Caco-2 (cell line): ENCODE data around the gene TAF1B. TPM values are rescaled to one million over a fixed set of nuclear protein-coding genes. Genes with fewer than 3 reads are reported as not detected.

Experiments
- BruUV-seq: library from RNA; stranded (reverse); fragments of 400-500 nt; replicated peaks from 2 replicates; lab custom pipeline; 2021; lab: Mats Ljungman, UMichigan
- CTCF ChIA-PET: fragments of 300-600 bp; sonication (Branson Sonifier 250); formaldehyde crosslinking; loops from one replicate; lab custom pipeline; 2022; ENCODE audit warnings: antibody characterized with exemption; lab: Charles Lee
- POLR2A ChIA-PET: fragments of 300-600 bp; sonication (Branson Sonifier 250); formaldehyde crosslinking; loops from one replicate; lab custom pipeline; 2022; ENCODE audit warnings: antibody characterized with exemption; lab: Charles Lee
- DNase-seq, 2 experiments: peaks; one replicate each; pipeline versions ENCODE4 v3.0.0 to v3.0.0-alpha.2; 2020 to 2022
- H3K27me3 ChIP-seq: replicated peaks from 2 replicates; pipeline ENCODE4 v1.6.0; 2011; ENCODE audit warnings: low read length; ENCODE audit not compliant: control insufficient read depth, insufficient read depth
- H3K36me3 ChIP-seq: 2 replicates; pipeline ENCODE4 v1.5.1; 2011; ENCODE audit warnings: low read length; ENCODE audit not compliant: control insufficient read depth, insufficient read depth
- H3K4me1 ChIP-seq: fragments of 250-450 bp; sonication (Bioruptor Pico); 2 replicates; pipeline ENCODE4 v1.5.1; 2020; ENCODE audit warnings: mild to moderate bottlenecking
- H3K4me3 ChIP-seq: 2 replicates; pipeline ENCODE4 v1.5.1; 2011; ENCODE audit warnings: low read depth, mild to moderate bottlenecking, control low read depth, low read length
- H3K9me3 ChIP-seq: fragments of 250-450 bp; sonication (Bioruptor Pico); 2 replicates; pipeline ENCODE4 v1.5.1; 2020; ENCODE audit warnings: mild to moderate bottlenecking, moderate library complexity
- H3K27ac Mint-ChIP-seq: one replicate; pipeline ENCODE4 v1.8.0; 2022; ENCODE audit warnings: mixed read lengths; ENCODE audit not compliant: unreplicated experiment
- H3K27me3 Mint-ChIP-seq: one replicate; pipeline ENCODE4 v1.8.0; 2022; ENCODE audit warnings: mixed read lengths; ENCODE audit not compliant: insufficient read depth, unreplicated experiment
- H3K36me3 Mint-ChIP-seq: one replicate; pipeline ENCODE4 v1.8.0; 2022; ENCODE audit warnings: mild to moderate bottlenecking, mixed read lengths; ENCODE audit not compliant: insufficient read depth, unreplicated experiment
- H3K4me1 Mint-ChIP-seq: one replicate; pipeline ENCODE4 v1.8.0; 2022; ENCODE audit warnings: low read depth, mixed read lengths; ENCODE audit not compliant: unreplicated experiment
- H3K4me3 Mint-ChIP-seq: one replicate; pipeline ENCODE4 v1.8.0; 2022; ENCODE audit warnings: mild to moderate bottlenecking, moderate library complexity, mixed read lengths; ENCODE audit not compliant: unreplicated experiment
- H3K9me3 Mint-ChIP-seq: one replicate; pipeline ENCODE4 v1.8.0; 2022; ENCODE audit warnings: mixed read lengths; ENCODE audit not compliant: unreplicated experiment
- CTCF ChIP-seq, 2 experiments: fragments of 200-600 bp in 1 of 2; IDR thresholded peaks; 1 replicate in 1 of 2; 2 replicates in 1 of 2; pipeline versions ENCODE4 v1.5.1 to v1.8.0; 2011 to 2022; ENCODE audit warnings: antibody characterized with exemption in 1 of 2, control low read depth in 1 of 2, inconsistent platforms in 1 of 2, low read depth in 1 of 2, low read length in 1 of 2, mild to moderate bottlenecking in 1 of 2, moderate library complexity in 1 of 2; ENCODE audit not compliant: insufficient read depth in 1 of 2, severe bottlenecking in 1 of 2, unreplicated experiment in 1 of 2
- intact Hi-C: fragments of 100-400 bp; cut with micrococcal nuclease; formaldehyde crosslinking; loops from one replicate; pipeline ENCODE4 v1.10.0; 2022; ENCODE audit not compliant: unreplicated experiment
- total RNA-seq: library from RNA; stranded (reverse); gene quantifications from 2 replicates; pipeline ENCODE4 v1.2.3, GENCODE V29; 2022

TAF1B gene
- total RNA-seq, 1 experiment from 2014 or later, result 24.8 TPM

DNA sequence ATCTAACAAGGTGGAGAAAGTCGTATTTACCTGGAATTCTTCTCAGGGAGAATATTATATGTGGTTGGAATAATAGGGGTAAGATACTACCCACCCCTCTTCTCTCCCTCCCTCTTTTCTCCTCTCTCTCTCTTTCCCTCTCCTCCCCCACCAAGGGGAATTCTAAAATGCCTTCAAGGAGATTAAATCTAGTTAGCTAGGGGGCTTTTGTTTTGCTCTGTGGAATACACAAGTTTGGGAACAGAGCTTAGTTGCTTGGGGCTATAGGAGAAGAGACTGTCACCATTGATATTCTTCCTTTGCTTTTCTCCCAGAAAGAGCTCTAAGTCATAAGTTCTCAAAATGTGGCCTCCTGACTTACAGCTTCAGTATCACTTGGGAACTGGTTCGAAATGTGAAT, 34.5 kb downstream of the TAF1B start:
- H3K27me3 Mint-ChIP-seq, result no peaks in the 10 kb centered on the region
- POLR2A ChIA-PET, result no interaction called here
- no peaks in the 10 kb centered on the region for H3K36me3 ChIP-seq
- H3K9me3 Mint-ChIP-seq, result no peaks in the 10 kb centered on the region
- BruUV-seq, result no TSS peak
- no peak overlapping the region for H3K4me3 Mint-ChIP-seq
- H3K4me1 Mint-ChIP-seq, result no peaks in the 10 kb centered on the region
- no peak overlapping the region for H3K4me3 ChIP-seq
- intact Hi-C loops, result no loop called here
- no peaks in the 10 kb centered on the region for H3K9me3 ChIP-seq
- H3K36me3 Mint-ChIP-seq, result peaks cover 32% of the 10 kb centered on the region
- no peak overlapping the region for H3K27ac Mint-ChIP-seq
- no peaks in the 10 kb centered on the region for H3K4me1 ChIP-seq
- H3K27me3 ChIP-seq, result no peaks in the 10 kb centered on the region
- no peak for DNase-seq
- TF ChIP-seq CTCF (IDR thresholded peaks at IDR 0.05; ENCODE audit: insufficient read depth in 1 of 2, low read depth in 1 of 2, low read length in 1 of 2, severe bottlenecking in 1 of 2, unreplicated experiment in 1 of 2), result no peak
- CTCF ChIA-PET, result no interaction called here

DNA sequence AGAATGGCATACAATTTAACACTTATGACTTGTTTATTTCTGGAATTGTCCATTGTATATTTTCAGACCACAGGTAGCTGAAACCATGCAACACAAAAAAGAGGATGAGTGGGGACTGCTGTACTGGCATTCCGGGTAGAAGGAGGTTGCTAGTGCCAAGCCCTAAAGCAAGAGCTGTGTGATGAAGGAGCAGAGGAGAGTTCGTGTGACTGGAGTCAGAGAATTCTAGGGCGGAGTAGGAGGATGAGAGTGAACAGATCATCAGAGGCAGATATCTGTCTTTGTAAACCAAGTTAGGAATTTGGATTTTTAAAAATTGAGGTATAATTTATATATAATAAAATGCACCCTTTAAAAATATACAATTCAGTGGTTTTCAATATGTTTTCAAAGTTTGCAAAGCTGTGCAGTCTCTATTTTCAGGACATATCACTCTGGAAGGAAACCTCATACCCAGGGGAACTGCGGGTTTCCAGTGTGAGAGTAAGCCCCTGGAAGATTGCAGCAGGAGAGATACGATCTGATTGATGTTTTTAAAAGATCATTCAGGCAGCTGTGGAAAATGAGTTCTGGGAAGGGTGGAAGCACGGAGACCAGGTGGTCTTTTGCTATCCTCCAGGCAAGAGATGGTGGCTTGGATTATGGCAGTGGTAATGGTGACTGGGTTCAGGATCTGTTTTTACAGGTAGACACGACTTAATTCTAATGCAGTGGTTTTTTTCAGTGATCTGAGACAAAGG, 36.4 kb downstream of the TAF1B start:
- no peak for DNase-seq
- Histone ChIP-seq H3K36me3 (no peaks in the 10 kb centered on the region), H3K4me1 (no peaks in the 10 kb centered on the region), H3K4me3 (no peak overlapping the region), H3K27me3 (no peaks in the 10 kb centered on the region), H3K9me3 (no peaks in the 10 kb centered on the region)
- H3K27ac Mint-ChIP-seq, result no peak overlapping the region
- BruUV-seq, result no TSS peak
- no peak overlapping the region for H3K4me3 Mint-ChIP-seq
- no peaks in the 10 kb centered on the region for H3K9me3 Mint-ChIP-seq
- CTCF ChIA-PET, result no interaction called here
- no peaks in the 10 kb centered on the region for H3K4me1 Mint-ChIP-seq
- POLR2A ChIA-PET, result no interaction called here
- H3K36me3 Mint-ChIP-seq, result peaks cover 30% of the 10 kb centered on the region
- intact Hi-C loops, result no loop called here
- no peak for TF ChIP-seq CTCF (IDR thresholded peaks at IDR 0.05; ENCODE audit: insufficient read depth in 1 of 2, low read depth in 1 of 2, low read length in 1 of 2, severe bottlenecking in 1 of 2, unreplicated experiment in 1 of 2)
- H3K27me3 Mint-ChIP-seq, result no peaks in the 10 kb centered on the region

DNA sequence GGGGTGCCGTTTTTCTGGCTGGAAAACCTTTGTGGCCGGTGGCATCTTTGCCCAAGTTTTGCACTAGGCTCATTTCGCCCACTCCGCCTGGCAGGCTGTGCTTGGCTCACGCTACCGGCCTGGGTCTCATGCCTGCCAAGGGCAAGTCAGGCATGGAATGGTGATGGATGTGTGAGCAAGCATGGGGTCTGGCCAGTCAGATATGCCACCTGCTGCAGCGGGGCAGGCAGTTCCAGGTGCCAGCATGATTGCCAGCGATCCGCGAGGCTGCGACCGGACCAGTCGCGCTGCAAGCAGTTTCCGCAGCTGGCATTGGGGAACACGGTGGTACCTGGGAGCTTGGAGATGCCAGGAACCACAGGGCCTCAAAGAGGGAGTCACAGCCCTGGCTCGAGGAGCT, 40.6 kb downstream of the TAF1B start:
- no peaks in the 10 kb centered on the region for H3K27me3 Mint-ChIP-seq
- DNase-seq, result no peak
- Histone ChIP-seq H3K36me3 (no peaks in the 10 kb centered on the region), H3K4me1 (no peaks in the 10 kb centered on the region), H3K4me3 (no peak overlapping the region), H3K27me3 (no peaks in the 10 kb centered on the region), H3K9me3 (peaks cover 7% of the 10 kb centered on the region)
- BruUV-seq, result no TSS peak
- peaks cover 18% of the 10 kb centered on the region for H3K9me3 Mint-ChIP-seq
- CTCF ChIA-PET, result no interaction called here
- TF ChIP-seq CTCF (IDR thresholded peaks at IDR 0.05; ENCODE audit: insufficient read depth in 1 of 2, low read depth in 1 of 2, low read length in 1 of 2, severe bottlenecking in 1 of 2, unreplicated experiment in 1 of 2), result no peak
- H3K36me3 Mint-ChIP-seq, result peaks cover 44% of the 10 kb centered on the region
- no peak overlapping the region for H3K4me3 Mint-ChIP-seq
- POLR2A ChIA-PET, result no interaction called here
- intact Hi-C loops, result no loop called here
- no peak overlapping the region for H3K27ac Mint-ChIP-seq
- no peaks in the 10 kb centered on the region for H3K4me1 Mint-ChIP-seq
